Natural killer cell (primary cell): ENCODE measurements around the gene CEND1. TPM values are rescaled to one million over a fixed set of nuclear protein-coding genes. Genes with fewer than 3 reads are reported as not detected.

Experiments used
- ATAC-seq, 3 donors: fragments of 150-1000 bp in 2 of 3; fragments of 200-7000 bp in 1 of 3; cut with Tn5 transposase; 1 replicate in 1 of 3; 2 replicates in 2 of 3; pipeline ENCODE4 v1.10.0; 2021; ENCODE audit warnings: mild to moderate bottlenecking in 2 of 3, moderate library complexity in 2 of 3
- DNase-seq, 2 donors: peaks; one replicate each; pipeline versions ENCODE4 v3.0.0 to v3.0.0-alpha.2; 2013 to 2021; ENCODE audit warnings: mixed read lengths in 1 of 2
- H3K27ac ChIP-seq: one replicate; pipeline ENCODE4 v1.5.1; 2013; ENCODE audit warnings: mild to moderate bottlenecking, low read length
- H3K27me3 ChIP-seq: one replicate; pipeline ENCODE4 v1.6.1; 2013; ENCODE audit warnings: low read length; ENCODE audit not compliant: control insufficient read depth, insufficient read depth
- H3K36me3 ChIP-seq: one replicate; pipeline ENCODE4 v1.6.1; 2013; ENCODE audit warnings: low read length; ENCODE audit not compliant: control insufficient read depth, insufficient read depth
- H3K4me1 ChIP-seq: one replicate; pipeline ENCODE4 v1.6.1; 2013; ENCODE audit warnings: low read length; ENCODE audit not compliant: control insufficient read depth, insufficient read depth
- H3K4me3 ChIP-seq: one replicate; pipeline ENCODE4 v1.5.1; 2013; ENCODE audit warnings: low read length
- H3K9me3 ChIP-seq: one replicate; pipeline ENCODE4 v1.6.1; 2013; ENCODE audit warnings: low read length; ENCODE audit not compliant: control insufficient read depth, insufficient read depth
- H3K27ac Mint-ChIP-seq, 2 donors: one replicate each; pipeline ENCODE4 v1.8.0; 2022; ENCODE audit warnings: mild to moderate bottlenecking in 2 of 2, mixed read lengths in 2 of 2, moderate library complexity in 1 of 2
- H3K27me3 Mint-ChIP-seq, 2 donors: one replicate each; pipeline ENCODE4 v1.8.0; 2022; ENCODE audit warnings: low read depth in 2 of 2, mixed read lengths in 2 of 2
- H3K36me3 Mint-ChIP-seq: one replicate; pipeline ENCODE4 v1.8.0; 2022; ENCODE audit warnings: mixed read lengths
- H3K4me1 Mint-ChIP-seq, 2 donors: one replicate each; pipeline ENCODE4 v1.8.0; 2022; ENCODE audit warnings: mixed read lengths in 2 of 2
- H3K4me3 Mint-ChIP-seq: one replicate; pipeline ENCODE4 v1.8.0; 2022; ENCODE audit warnings: mild to moderate bottlenecking, moderate library complexity, mixed read lengths
- H3K9me3 Mint-ChIP-seq, 2 donors: one replicate each; pipeline ENCODE4 v1.8.0; 2022; ENCODE audit warnings: mixed read lengths in 2 of 2
- CTCF ChIP-seq: fragments of 200-600 bp; IDR thresholded peaks from one replicate; pipeline ENCODE4 v1.8.0; 2022; ENCODE audit warnings: antibody characterized with exemption
- WGBS: methylation state at CpG from one replicate; pipeline ENCODE4 v1.1.7; 2013; ENCODE audit warnings: missing lambda C conversion rate; ENCODE audit not compliant: insufficient coverage; 5-methylcytosine and 5-hydroxymethylcytosine counted together
- intact Hi-C: fragments of 100-400 bp; cut with micrococcal nuclease; formaldehyde crosslinking; loops from one replicate; pipeline ENCODE4 v1.14.2; 2022
- total RNA-seq, 4 donors: library from RNA; stranded (reverse); fragments of 120-200 nt in 1 of 4; gene quantifications; one replicate each; pipeline versions ENCODE4 v1.2.3 to v1.2.4, GENCODE V29; 2013 to 2022

Gene CEND1
- total RNA-seq, 3 donors from 2014 or later (not counting 1 experiment from before 2014, with no cell fraction given): not detected

DNA sequence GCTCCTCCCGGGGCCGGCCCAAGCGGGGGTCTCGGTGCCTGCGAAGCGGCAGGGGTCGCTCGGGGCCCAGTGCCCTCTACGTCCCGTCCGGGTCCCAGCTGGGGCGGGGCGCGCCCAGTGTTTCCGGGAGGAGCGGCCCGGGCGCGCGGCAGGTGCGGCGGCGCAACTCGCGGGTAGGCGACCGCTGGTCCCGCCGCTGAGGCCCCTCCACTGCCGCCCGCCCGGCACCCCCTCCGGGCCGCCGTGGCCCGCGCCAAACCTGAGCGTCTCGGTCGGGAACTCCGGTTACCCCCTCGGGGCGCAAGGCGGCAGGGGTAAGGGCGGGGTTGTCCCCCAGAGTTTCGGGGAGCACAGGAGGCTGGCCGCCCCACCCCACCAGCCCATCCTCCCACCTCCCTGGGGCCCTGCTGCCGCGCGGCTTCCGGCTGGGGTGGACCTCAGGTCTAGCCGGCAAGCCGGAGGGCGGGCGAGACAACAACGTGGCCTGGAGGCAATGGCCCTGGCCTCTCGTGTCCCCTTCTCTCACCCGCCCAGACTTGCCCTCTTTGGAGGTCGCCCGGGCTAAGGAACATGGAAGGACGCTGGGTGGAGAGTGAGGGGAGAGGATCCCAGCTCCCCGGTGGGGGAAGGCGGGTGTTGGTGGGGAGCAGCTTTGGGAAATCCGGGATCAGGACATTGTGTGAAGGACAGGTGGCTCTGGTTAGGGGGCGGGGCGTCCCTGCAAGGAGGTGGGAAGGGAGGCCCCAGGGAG is 37.4 kb upstream of the CEND1 start:
- H3K9me3 ChIP-seq: no peaks in the 10 kb centered on the region
- peak; percentile 24 to 66 (median 32) for ATAC-seq
- peaks cover 19% of the 10 kb centered on the region for H3K27me3 ChIP-seq
- peak overlapping the region in 1 of 2 donors; percentile 52 for H3K27ac Mint-ChIP-seq
- H3K27me3 Mint-ChIP-seq: peaks cover 8 to 35% of the 10 kb centered on the region in 2 donors
- peaks cover 57% of the 10 kb centered on the region for H3K4me1 ChIP-seq
- H3K36me3 ChIP-seq: peaks cover 6% of the 10 kb centered on the region
- DNase-seq: no peak
- H3K27ac ChIP-seq: no peak overlapping the region
- H3K4me1 Mint-ChIP-seq: peaks cover 0 to 37% of the 10 kb centered on the region in 2 donors
- H3K4me3 Mint-ChIP-seq: peak overlapping the region; percentile 76
- intact Hi-C loops: no loop called here
- peak overlapping the region; percentile 23 for H3K4me3 ChIP-seq
- no peak for TF ChIP-seq CTCF
- H3K9me3 Mint-ChIP-seq: no peaks in the 10 kb centered on the region
- WGBS: 5% methylated on average over 66 of the region's 66 CpGs
- no peaks in the 10 kb centered on the region for H3K36me3 Mint-ChIP-seq

GRCh38 chr11:826836-827145 is 36.9 kb upstream of the CEND1 start:
- Histone ChIP-seq H3K9me3 (no peaks in the 10 kb centered on the region), H3K4me3 (peak overlapping the region; percentile 23), H3K27ac (no peak overlapping the region), H3K27me3 (peaks cover 19% of the 10 kb centered on the region), H3K36me3 (peaks cover 6% of the 10 kb centered on the region), H3K4me1 (peaks cover 58% of the 10 kb centered on the region)
- WGBS: under 1% methylated on average over 21 of the region's 22 CpGs
- intact Hi-C loops: no loop called here
- DNase-seq (no peak), ATAC-seq (peak in 1 of 3 donors; percentile 8)
- H3K27me3 Mint-ChIP-seq: peaks cover 5 to 34% of the 10 kb centered on the region in 2 donors
- peak overlapping the region; percentile 70 for H3K4me3 Mint-ChIP-seq
- H3K36me3 Mint-ChIP-seq: no peaks in the 10 kb centered on the region
- peaks cover 0 to 40% of the 10 kb centered on the region in 2 donors for H3K4me1 Mint-ChIP-seq
- H3K9me3 Mint-ChIP-seq: no peaks in the 10 kb centered on the region
- H3K27ac Mint-ChIP-seq: no peak overlapping the region
- no peak for TF ChIP-seq CTCF

- Histone ChIP-seq H3K27me3 (peaks cover 19% of the 10 kb centered on the region), H3K36me3 (peaks cover 9% of the 10 kb centered on the region), H3K9me3 (no peaks in the 10 kb centered on the region), H3K4me1 (peaks cover 62% of the 10 kb centered on the region), H3K27ac (no peak overlapping the region), H3K4me3 (no peak overlapping the region)
- no peaks in the 10 kb centered on the region for H3K9me3 Mint-ChIP-seq
- DNase-seq (no peak), ATAC-seq (no peak)
- H3K27me3 Mint-ChIP-seq: peaks cover 0 to 28% of the 10 kb centered on the region in 2 donors
- intact Hi-C loops: no loop called here
- peaks cover 0 to 35% of the 10 kb centered on the region in 2 donors for H3K4me1 Mint-ChIP-seq
- no peaks in the 10 kb centered on the region for H3K36me3 Mint-ChIP-seq
- H3K27ac Mint-ChIP-seq: no peak overlapping the region
- peak overlapping the region; percentile 70 for H3K4me3 Mint-ChIP-seq
- WGBS: 80% methylated on average over 8 of the region's 9 CpGs
- TF ChIP-seq CTCF: no peak
These were observed 36.3 kb upstream of the CEND1 start for GRCh38 chr11:826227-826621.
